Peyer's patch (tissue), 4 donors: ENCODE results near the gene CRTAP.

Experiments
- CTCF ChIP-seq, 6 experiments: fragments of 450-650 bp in 4 of 6; fragments of 200-600 bp in 2 of 6; sonication (generic) in 1 of 6; IDR thresholded peaks; one replicate each; pipeline ENCODE4 v1.5.1; 2017 to 2019; ENCODE audit warnings: antibody characterized with exemption in 6 of 6, mild to moderate bottlenecking in 3 of 6, moderate library complexity in 1 of 6
- POLR2A ChIP-seq, 2 donors: fragments of 450-650 bp; IDR thresholded peaks; one replicate each; pipeline ENCODE4 v1.5.1; 2017; ENCODE audit warnings: antibody characterized with exemption in 2 of 2, mild to moderate bottlenecking in 2 of 2, moderate library complexity in 2 of 2

GRCh38 chr3:33184863-33185262, 71.0 kb downstream of the CRTAP start:
- TF ChIP-seq CTCF (IDR thresholded peaks at IDR 0.05) = no peak
- TF ChIP-seq POLR2A (IDR thresholded peaks at IDR 0.05) = no peak
